Subcutaneous abdominal adipose tissue (tissue), 5 donors: ENCODE measurements around the gene CENPP.

ENCODE experiments used
- H3K27ac ChIP-seq: one replicate; pipeline ENCODE4 v1.7.0; 2013; ENCODE audit warnings: low read depth, mild to moderate bottlenecking, inconsistent platforms, low read length, moderate library complexity
- H3K27me3 ChIP-seq, 5 donors: one replicate each; pipeline ENCODE4 v1.7.0; 2013; ENCODE audit warnings: low read length in 5 of 5, inconsistent platforms in 1 of 5; ENCODE audit not compliant: control insufficient read depth in 5 of 5, insufficient read depth in 4 of 5
- H3K36me3 ChIP-seq, 5 donors: one replicate each; pipeline ENCODE4 v1.7.0; 2013; ENCODE audit warnings: low read length in 5 of 5; ENCODE audit not compliant: control insufficient read depth in 5 of 5, insufficient read depth in 5 of 5
- H3K4me1 ChIP-seq, 5 donors: one replicate each; pipeline ENCODE4 v1.7.0; 2013; ENCODE audit warnings: low read length in 5 of 5, mild to moderate bottlenecking in 3 of 5, moderate library complexity in 1 of 5; ENCODE audit not compliant: control insufficient read depth in 5 of 5, insufficient read depth in 5 of 5
- H3K4me3 ChIP-seq, 5 donors: one replicate each; pipeline ENCODE4 v1.7.0; 2013; ENCODE audit warnings: low read length in 5 of 5, low read depth in 1 of 5
- H3K9ac ChIP-seq, 5 donors: one replicate each; pipeline ENCODE4 v1.7.0; 2013; ENCODE audit warnings: low read length in 5 of 5, mild to moderate bottlenecking in 4 of 5, moderate library complexity in 3 of 5
- H3K9me3 ChIP-seq, 5 donors: one replicate each; pipeline ENCODE4 v1.7.0; 2013; ENCODE audit warnings: low read length in 5 of 5; ENCODE audit not compliant: control insufficient read depth in 5 of 5
- donor health status: healthy.
- donor health status: healthy.
- donor health status: healthy.
- donor health status: healthy.
- donor health status: healthy.

CENPP gene

DNA sequence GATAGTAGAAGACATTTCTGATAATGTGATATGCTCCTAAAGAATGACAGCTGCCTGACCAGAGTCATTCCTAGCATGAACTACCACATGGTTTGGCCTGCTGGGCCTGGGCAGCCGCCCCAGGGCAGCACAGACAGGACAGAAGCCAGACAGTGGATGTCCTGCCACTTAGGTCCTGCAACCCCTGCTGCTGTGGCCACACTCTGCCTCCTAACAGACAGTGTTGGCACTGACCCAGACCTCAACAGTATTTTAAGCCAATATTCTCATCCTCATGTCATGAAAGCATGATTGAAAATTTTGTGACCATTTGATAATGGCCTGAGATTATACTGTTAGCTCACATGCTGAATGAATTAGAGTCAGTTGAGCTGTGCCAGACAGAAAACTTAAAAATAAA, 15.8 kb downstream of the CENPP start:
- no peak overlapping the region for H3K9ac ChIP-seq
- no peak overlapping the region for H3K27ac ChIP-seq
- peaks cover 0 to 19% (median 13%) of the 10 kb centered on the region in 5 donors for H3K36me3 ChIP-seq
- no peaks in the 10 kb centered on the region for H3K9me3 ChIP-seq
- no peak overlapping the region for H3K4me3 ChIP-seq
- H3K4me1 ChIP-seq: peaks cover 0 to 2% (median 0%) of the 10 kb centered on the region in 5 donors
- no peaks in the 10 kb centered on the region for H3K27me3 ChIP-seq

DNA sequence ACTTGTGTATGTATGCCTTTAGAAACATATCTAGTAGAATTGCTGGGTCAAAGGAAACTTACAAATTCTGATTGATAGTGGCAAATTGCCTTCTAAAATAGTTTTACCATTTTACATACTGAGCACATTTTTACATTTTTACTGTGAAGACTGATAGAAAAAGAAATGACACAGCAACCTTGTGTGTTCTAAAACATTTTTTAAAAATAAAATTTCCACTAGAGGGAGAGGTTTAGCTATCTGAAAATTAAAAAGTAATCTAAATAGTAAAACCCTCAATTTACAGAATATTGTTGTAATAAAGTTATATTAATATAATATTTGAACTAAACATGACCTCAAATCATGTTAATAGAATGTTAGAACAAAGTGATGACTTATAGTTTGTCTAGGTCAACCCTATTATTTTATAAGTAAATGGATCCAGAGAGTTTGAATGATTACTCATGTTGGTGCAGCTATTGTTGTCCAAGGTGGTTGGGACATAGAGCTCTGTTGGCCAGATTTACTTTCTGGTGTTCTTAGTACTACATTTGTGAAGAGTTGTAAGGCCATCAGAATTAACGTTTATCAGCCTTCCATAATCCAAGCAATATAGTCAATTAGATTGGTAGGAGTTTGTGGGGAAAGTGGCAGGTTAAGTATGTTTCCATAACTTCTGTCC, 17.2 kb downstream of the CENPP start:
- Histone ChIP-seq H3K9ac (no peak overlapping the region), H3K4me1 (peaks cover 0 to 2% (median 0%) of the 10 kb centered on the region in 5 donors), H3K9me3 (no peaks in the 10 kb centered on the region), H3K27ac (no peak overlapping the region), H3K36me3 (peaks cover 0 to 14% (median 8%) of the 10 kb centered on the region in 5 donors), H3K4me3 (no peak overlapping the region), H3K27me3 (no peaks in the 10 kb centered on the region)

DNA sequence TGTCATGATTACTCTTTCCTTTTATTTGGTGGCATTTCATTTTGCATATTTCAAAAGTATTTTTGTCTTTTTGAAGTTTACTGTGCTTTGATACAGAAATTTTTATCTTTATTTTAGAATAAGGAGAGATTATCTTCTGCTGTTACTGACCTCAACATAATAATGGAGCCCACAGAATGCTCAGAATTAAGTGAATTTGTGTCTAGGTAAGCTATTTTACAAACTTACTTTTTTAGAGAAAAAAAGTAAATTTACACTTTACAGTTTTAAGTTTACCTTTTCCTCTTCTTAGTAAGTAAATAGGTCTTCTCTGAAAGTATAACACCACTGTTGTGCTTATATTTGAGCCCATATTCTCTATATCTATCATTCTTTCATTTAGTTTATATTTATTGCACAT, 19.8 kb downstream of the CENPP start:
- no peaks in the 10 kb centered on the region for H3K9me3 ChIP-seq
- no peak overlapping the region for H3K27ac ChIP-seq

DNA sequence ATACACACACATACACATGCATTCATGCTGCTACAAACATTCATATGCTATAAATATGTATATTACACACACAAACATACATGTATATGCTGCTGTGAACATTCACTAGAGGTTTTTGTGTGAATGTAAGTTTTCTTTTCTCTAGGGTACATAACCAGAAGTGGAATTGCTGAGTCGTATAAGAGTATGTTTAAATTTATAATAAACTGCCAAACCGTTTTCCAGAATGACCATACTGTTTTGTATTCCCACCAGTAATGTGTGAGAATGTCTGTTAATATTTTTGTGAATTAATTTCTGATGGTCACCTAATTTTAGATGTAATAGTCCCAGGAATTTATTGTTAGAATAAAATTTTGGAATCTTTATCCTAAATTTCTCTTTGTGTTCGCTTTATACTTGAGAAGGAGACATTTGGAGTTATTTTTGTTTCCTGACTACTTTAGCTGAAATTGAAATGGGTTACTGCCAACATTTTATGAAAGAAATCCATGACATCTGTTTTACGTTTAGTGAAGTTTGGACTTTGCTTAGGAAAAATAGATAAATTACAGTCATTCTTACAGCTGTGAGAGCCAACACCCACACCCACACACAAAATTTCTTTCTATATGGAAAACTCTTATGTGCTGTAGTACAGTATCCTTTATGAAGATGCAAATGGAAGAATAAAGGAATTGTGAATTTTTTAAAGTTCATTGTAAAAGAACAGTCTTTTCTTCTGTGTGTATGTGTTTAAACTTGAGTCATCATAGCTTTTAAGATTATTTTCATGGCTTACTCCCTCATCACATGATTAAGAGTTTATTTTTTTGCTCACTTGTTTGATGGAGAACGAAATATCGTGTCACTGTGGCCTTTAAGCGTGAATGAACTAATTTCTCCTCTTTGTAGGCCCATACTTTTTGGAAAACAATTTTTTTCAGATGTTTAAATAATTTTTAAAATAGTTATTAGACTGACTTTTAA, 24.3 kb downstream of the CENPP start:
- H3K27ac ChIP-seq: peak overlapping the region; percentile 40
- no peak overlapping the region for H3K9ac ChIP-seq
- peaks cover 0 to 3% (median 0%) of the 10 kb centered on the region in 5 donors for H3K36me3 ChIP-seq
- H3K9me3 ChIP-seq: no peaks in the 10 kb centered on the region
- no peaks in the 10 kb centered on the region for H3K27me3 ChIP-seq
- H3K4me1 ChIP-seq: peaks cover 0 to 7% (median 3%) of the 10 kb centered on the region in 5 donors
- no peak overlapping the region for H3K4me3 ChIP-seq

More for the DNA sequence above, 19.8 kb downstream of the CENPP start:
- Histone ChIP-seq H3K27me3 (no peaks in the 10 kb centered on the region), H3K9ac (no peak overlapping the region), H3K36me3 (peaks cover 0 to 3% (median 0%) of the 10 kb centered on the region in 5 donors), H3K4me3 (no peak overlapping the region), H3K4me1 (peaks cover 0 to 3% (median 2%) of the 10 kb centered on the region in 5 donors)

DNA sequence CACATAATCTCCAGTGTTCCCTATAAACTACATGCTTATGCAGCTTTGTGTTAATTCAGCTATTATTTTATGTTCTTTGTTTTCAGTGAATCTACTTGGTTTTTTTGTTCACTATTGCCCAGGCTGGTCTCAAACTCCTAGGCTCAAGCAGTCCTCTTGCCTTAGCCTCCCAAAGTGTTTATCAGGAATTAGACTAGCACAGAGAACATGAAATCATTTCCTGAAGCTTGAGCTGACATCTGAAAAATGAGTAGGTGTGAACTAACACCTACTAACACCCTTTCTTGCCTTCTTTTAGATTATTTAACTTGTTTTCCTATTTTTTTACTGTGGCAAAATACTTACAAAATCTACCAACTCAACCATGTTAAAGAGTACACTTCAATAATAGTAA, 25.0 kb downstream of the CENPP start:
- peak overlapping the region; percentile 40 for H3K27ac ChIP-seq
- peaks cover 0 to 7% (median 3%) of the 10 kb centered on the region in 5 donors for H3K4me1 ChIP-seq

DNA sequence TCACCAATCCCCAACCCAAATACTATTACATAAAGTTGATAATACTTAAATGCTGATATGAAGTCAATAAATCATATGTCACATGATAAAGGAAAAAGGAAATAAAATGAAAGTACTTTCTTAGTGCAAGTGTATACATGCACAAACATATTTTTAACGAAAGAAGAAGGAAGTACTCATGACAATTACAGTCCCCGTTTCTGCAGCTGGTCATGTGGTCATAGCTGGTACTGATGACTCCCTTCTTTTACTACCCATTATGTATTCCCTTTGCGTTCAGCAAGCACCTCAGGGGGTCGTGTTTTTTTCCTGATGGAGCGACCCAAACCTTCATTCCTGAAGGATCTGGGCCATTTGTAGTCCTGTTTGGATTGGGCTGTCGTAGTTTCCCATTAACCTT, 27.3 kb downstream of the CENPP start:
- no peak overlapping the region for H3K9ac ChIP-seq
- peaks cover 0 to 7% (median 3%) of the 10 kb centered on the region in 5 donors for H3K4me1 ChIP-seq
- H3K27me3 ChIP-seq: no peaks in the 10 kb centered on the region
- peaks cover 0 to 3% (median 0%) of the 10 kb centered on the region in 5 donors for H3K9me3 ChIP-seq
- H3K27ac ChIP-seq: no peak overlapping the region
- no peak overlapping the region for H3K4me3 ChIP-seq
- no peaks in the 10 kb centered on the region for H3K36me3 ChIP-seq

More for the DNA sequence above, 25.0 kb downstream of the CENPP start:
- Histone ChIP-seq H3K36me3 (peaks cover 0 to 3% (median 0%) of the 10 kb centered on the region in 5 donors), H3K9ac (no peak overlapping the region), H3K4me3 (no peak overlapping the region), H3K9me3 (no peaks in the 10 kb centered on the region), H3K27me3 (no peaks in the 10 kb centered on the region)

DNA sequence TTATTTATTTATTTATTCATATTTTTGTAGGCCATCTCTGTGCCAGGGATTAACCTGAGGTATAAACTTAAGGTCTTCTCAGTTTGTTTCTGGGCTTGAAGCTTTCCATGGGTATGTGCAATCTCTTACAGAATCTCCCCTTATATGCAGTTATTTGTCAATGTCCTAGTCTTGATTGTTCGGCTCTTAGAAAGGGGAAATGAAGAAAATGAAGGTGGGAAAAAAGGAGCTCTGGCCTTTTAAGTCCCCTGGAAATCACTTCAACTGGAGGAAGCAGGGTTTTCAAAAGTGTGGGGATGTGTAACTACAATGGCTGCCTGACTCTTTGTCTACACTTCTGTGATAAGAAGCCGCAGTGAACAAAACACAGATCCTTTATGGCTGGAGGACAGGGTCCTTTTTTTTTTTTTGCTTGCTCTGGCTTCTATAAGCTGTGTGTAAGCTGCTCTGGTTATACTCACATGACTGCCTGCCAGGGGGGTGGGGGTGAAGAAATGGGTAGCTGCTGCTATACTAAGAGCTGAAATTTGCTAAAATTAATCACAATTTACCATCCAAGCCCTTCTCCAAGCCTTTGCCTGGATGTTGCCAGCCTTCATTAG, 33.7 kb downstream of the CENPP start:
- Histone ChIP-seq H3K36me3 (no peaks in the 10 kb centered on the region), H3K9me3 (peaks cover 0 to 3% (median 0%) of the 10 kb centered on the region in 5 donors), H3K27me3 (no peaks in the 10 kb centered on the region), H3K4me3 (no peak overlapping the region), H3K4me1 (no peaks in the 10 kb centered on the region), H3K9ac (no peak overlapping the region), H3K27ac (no peak overlapping the region)

DNA sequence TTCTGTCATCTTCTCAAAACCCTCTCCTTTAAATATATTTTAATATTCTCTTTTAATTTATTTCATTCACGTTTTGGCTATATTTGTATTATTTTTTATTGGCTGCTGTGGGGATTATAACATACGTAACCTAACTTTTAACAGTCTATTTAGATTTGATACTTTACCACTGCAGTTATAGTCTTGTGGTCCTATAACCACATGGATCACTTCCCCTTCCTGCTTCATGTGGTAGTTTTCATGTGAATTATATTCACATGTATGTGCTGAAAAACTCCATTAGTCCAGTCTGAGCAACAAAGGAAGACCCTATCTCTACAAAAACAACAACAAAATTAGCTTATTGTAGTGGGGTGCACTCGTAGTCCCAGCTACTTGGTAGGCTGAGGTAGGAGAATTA, 34.3 kb downstream of the CENPP start:
- H3K27ac ChIP-seq: no peak overlapping the region
- no peak overlapping the region for H3K9ac ChIP-seq
- H3K4me1 ChIP-seq: no peaks in the 10 kb centered on the region
- H3K9me3 ChIP-seq: peaks cover 0 to 3% (median 0%) of the 10 kb centered on the region in 5 donors
- no peaks in the 10 kb centered on the region for H3K36me3 ChIP-seq
- H3K4me3 ChIP-seq: no peak overlapping the region
- no peaks in the 10 kb centered on the region for H3K27me3 ChIP-seq

DNA sequence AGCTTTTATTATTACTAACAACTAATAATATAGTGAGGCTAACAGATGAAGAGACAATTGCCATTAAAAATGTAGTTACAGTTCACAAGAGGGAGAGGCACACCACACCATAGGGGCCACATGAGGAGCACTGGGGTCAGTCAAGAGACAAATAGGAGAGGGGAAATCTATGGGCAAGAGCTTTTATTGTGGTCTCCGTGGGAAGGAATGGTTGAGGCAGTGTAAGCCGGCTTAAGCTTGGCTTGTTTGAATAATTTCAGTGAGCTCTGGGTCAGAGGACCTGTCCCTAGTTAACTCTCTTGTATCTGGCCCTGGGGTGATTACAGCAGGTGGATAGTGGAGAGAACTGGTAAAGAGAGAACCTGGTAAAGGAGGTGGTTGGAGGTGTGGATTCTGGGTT, 43.3 kb downstream of the CENPP start:
- H3K27ac ChIP-seq: no peak overlapping the region

More for the DNA sequence above, 43.3 kb downstream of the CENPP start:
- H3K4me1 ChIP-seq: no peaks in the 10 kb centered on the region
- no peaks in the 10 kb centered on the region for H3K27me3 ChIP-seq
- H3K9ac ChIP-seq: no peak overlapping the region
- no peaks in the 10 kb centered on the region for H3K36me3 ChIP-seq
- no peak overlapping the region for H3K4me3 ChIP-seq
- H3K9me3 ChIP-seq: peaks cover 0 to 3% (median 0%) of the 10 kb centered on the region in 5 donors
